NCI-H1694 treated with DMSO at 0.1 percent for 48 hours (cell line): ENCODE results near the gene ASS1.

Experiments used
- DNase-seq: peaks from one replicate; lab custom pipeline; 2025; lab: John Stamatoyannopoulos, UW

ASS1 gene

GRCh38 chr9:130418776-130419175 is 26.0 kb upstream of the ASS1 start:
- no peak for DNase-seq

GRCh38 chr9:130419521-130420035 is 25.2 kb upstream of the ASS1 start:
- no peak for DNase-seq

GRCh38 chr9:130421154-130421801 is 23.5 kb upstream of the ASS1 start:
- no peak for DNase-seq

- peak; percentile 92 for DNase-seq
Measured at GRCh38 chr9:130421802-130422276, 22.9 kb upstream of the ASS1 start.

GRCh38 chr9:130422546-130422945 is 22.2 kb upstream of the ASS1 start:
- DNase-seq = no peak

- DNase-seq = peak; percentile 48
Measured at GRCh38 chr9:130423272-130423671, 21.5 kb upstream of the ASS1 start.

GRCh38 chr9:130424595-130425454 is 19.9 kb upstream of the ASS1 start:
- DNase-seq = no peak

GRCh38 chr9:130425741-130426466 is 18.9 kb upstream of the ASS1 start:
- no peak for DNase-seq

- no peak for DNase-seq
Measured at GRCh38 chr9:130426467-130426773, 18.3 kb upstream of the ASS1 start.

- no peak for DNase-seq
Measured at GRCh38 chr9:130426883-130427282, 17.9 kb upstream of the ASS1 start.

- DNase-seq = no peak
Measured at GRCh38 chr9:130427326-130427725, 17.4 kb upstream of the ASS1 start.

GRCh38 chr9:130428086-130428665 is 16.6 kb upstream of the ASS1 start:
- DNase-seq = no peak

- no peak for DNase-seq
Measured at GRCh38 chr9:130429381-130429780, 15.4 kb upstream of the ASS1 start.

GRCh38 chr9:130429831-130430230 is 14.9 kb upstream of the ASS1 start:
- no peak for DNase-seq

GRCh38 chr9:130430232-130430631 is 14.5 kb upstream of the ASS1 start:
- DNase-seq = no peak

- no peak for DNase-seq
Measured at GRCh38 chr9:130430734-130431535, 13.8 kb upstream of the ASS1 start.

GRCh38 chr9:130431536-130432303 is 13.0 kb upstream of the ASS1 start:
- DNase-seq = no peak

- no peak for DNase-seq
Measured at GRCh38 chr9:130432362-130432761, 12.4 kb upstream of the ASS1 start.

GRCh38 chr9:130432796-130433167 is 12.0 kb upstream of the ASS1 start:
- DNase-seq = no peak

GRCh38 chr9:130433168-130433946 is 11.4 kb upstream of the ASS1 start:
- no peak for DNase-seq
